ENCODE measurements around the gene WFDC8.
A peak's percentile ranks its signal among the peaks of the same experiment; 100 is the strongest.
"Not testable (repeated sequence)": the region's sequence is repeated elsewhere in the genome, so short reads cannot be mapped to it uniquely, and the experiment has no call there.

Gene WFDC8

DNA sequence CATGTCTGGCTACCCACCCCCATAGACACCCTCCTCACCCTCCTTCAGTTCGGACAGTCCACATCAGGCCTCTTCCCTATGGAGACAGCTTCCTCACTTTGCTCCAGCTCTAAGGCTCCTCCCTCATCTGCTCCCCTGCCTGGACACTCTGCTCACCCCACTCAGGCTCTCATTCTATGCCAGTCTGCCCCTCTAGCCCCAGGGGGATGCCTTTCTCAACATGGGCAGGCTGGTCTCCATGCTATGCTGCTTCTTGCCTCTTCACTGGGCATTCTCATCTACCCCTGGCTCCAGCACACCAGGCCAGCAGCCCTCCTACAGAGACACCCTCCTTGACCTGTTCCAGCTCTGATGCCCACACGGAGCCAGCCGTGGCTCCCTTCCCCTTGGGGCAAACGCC lies at the start of gene WFDC8:
WFDC8 (minus strand) TSS at position 101 of the 400 bp plus-strand sequence; CDS start at position 64, 37 bp downstream.
- no peak for DNase-seq (ENCODE audit: low read depth, low spot score)

DNA sequence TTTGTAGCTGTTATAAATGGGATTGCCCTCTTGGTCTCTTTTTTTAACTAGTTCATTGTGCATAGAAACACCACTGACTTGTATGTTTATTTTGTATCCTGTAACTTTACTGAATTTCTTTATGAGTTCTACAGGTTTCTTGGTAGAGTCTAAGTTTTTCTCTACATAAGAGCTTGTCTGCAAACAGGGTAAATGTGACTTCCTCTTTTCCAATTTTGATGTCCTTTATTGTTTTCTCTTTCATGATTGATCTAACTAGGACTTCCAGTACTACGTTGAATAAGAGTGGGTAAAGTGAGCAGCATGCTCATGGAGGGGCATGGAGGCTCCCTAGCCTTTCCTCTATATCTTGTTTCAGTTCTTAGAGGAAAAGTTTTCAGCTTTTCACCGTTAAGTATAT lies 47.5 kb upstream of the WFDC8 start:
- no peak for DNase-seq (ENCODE audit: low read depth, low spot score)

DNA sequence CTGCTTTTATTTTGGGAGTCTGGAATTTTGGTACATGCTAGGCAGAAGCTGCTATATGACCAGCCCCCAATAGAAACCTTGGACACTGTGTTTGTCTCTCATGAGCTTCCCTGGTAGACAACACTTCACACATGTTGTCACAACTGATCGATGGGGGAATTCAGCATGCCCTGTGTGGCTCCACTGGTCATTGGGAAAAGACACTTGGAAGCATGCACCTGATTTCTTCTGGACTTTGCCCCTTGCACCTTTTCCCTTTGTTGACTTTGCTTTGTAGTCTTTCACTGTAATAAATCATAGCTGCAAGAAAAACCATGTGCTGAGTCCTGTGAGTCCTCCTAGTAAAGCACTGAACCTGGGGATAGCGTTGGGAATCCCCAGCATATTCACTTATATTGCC lies 42.5 kb upstream of the WFDC8 start:
- no peak for DNase-seq (ENCODE audit: low read depth, low spot score)

DNA sequence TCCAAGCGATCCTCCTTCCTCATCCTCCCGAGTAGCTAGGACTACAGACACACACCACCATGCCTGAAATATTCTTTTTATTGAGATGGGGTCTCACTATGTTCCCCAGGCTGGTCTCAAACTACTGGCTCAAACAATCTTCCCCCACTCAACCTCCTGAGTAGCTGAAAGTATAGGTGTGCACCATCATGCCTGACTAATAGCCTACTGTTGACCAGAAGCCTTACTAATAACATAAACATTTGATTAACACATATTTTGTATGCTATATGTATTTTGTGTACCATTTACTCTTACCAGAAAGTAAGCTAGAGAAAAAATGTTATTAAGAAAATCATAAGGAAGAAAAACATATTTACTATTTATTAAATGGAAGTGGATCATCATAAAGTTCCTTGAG lies 38.5 kb upstream of the WFDC8 start:
- DNase-seq (ENCODE audit: low read depth, low spot score), result no peak

DNA sequence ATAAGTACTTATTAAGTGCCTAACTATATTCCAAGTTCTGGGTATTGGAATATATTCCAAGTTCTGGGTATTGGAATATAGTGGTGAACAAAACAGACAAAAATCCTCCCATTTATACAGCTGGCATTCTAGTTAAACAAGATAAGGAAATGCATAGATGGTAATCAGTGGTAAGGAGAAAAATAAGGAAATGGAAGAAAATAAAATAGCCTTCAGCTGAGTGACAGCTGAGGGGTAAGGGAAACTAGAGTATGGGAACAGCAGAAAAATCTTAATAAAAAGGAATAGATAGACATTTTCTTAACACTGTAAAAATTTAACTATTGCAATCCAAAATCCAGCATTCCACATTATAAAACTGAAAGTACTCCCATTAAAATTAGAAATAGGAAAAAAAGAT lies 33.2 kb upstream of the WFDC8 start:
- no peak for DNase-seq (ENCODE audit: low read depth, low spot score)

DNA sequence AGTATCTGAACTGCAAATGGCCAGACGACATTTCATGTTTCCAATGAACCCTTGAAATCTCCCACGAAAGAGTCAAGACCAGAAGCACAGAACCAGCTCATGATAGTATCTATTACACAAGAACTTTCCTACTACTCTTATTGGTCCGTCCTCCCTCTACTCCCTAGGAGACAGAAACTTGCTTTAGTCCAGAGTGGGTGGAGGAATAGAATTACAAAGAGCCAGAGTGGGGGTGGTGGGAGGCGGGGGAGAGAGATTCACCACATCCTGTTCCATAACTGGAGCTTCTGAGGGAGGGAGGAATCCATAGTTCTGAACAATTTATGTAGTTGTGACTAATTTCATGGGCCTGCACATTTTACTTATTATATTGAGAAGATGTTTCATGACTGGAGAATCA lies 32.0 kb upstream of the WFDC8 start:
- DNase-seq (ENCODE audit: low read depth, low spot score), result no peak

DNA sequence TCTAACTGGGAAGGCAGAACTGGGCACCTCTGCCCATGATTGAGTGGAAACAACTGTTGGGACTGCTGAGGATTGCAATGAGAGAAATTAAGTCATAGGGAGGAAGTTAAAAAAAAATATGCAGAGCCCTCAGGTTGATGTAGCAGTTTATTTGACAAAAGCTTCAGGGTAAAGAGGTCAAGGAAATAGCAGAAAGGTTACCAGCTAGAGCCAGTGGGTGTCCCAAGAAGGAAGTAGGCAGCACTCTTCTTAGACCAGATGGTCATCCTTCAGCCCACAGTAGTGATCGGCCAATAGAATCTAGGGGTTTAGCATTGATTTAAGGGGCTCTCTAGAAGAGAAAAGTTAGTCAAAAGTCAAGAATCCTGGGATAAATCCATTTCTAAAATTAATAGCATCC lies 28.7 kb upstream of the WFDC8 start:
- DNase-seq (ENCODE audit: low read depth, low spot score), result no peak

DNA sequence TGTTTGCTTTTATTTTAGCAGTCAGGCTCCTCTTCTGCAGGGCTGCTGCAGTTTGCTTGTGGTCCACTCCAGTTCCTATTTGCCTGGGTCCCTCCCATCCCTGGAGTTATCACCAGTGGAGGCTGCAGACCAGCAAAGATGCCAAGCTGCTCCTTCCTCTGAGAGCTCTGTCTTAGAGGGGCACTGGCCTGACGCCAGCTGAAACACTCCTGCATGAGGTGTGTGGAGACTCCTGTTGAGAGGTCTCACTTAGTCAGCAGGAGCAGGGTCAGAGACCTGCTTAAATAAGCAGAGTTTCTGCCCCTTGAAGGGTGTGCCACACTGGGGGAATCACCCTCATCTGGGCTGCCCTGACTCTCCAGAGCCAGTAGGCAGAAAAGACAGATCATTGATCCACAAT lies 16.2 kb upstream of the WFDC8 start:
- DNase-seq (ENCODE audit: low read depth, low spot score), result no peak

DNA sequence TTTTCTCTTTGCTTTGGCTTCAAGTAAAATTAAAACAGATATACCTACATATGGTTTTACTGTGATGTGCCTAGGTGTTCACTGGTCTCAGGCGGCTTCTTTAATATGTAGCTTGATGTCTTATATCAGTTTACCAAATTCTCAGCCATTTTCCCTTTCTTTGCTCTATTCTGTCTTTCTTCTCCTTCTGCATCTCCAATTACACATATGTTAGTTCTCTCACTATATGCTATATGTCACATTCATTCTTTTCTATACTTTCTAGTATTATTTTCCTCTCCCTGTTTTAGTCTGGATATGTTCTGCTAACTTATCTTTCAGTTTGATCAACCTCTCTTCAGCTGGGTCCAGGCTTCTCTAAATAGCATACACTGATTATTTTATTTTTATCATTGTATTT lies 14.4 kb upstream of the WFDC8 start:
- no peak for DNase-seq (ENCODE audit: low read depth, low spot score)

DNA sequence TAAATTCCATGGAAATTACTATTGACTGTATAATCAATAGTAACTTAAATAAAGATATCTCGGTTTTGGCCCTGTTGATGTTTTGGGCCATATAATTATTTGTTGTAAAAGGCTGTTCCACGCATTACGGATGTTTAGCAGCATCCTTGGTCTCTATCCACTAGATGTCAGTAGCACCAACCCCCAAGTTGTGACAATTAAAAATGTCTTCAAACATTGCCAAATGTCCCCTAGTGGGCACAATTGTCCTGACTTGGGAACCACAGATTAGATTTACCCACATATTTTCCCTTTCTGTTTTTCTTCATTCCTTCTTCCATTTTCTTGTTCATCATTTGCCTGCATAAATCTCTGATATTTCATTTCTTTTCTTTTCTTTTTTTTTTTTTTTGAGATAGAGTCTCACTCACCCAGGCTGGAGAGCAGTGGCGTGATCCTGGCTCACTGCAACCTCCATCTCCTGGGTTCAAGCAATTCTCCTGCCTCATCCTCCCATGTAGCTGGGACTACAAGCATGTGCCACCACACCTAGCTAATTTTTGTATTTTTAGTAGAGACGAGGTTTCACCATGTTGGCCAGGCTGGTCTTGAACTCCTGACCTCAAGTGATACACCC lies 13.6 kb upstream of the WFDC8 start:
- DNase-seq (ENCODE audit: low read depth, low spot score), result peak; percentile 12

DNA sequence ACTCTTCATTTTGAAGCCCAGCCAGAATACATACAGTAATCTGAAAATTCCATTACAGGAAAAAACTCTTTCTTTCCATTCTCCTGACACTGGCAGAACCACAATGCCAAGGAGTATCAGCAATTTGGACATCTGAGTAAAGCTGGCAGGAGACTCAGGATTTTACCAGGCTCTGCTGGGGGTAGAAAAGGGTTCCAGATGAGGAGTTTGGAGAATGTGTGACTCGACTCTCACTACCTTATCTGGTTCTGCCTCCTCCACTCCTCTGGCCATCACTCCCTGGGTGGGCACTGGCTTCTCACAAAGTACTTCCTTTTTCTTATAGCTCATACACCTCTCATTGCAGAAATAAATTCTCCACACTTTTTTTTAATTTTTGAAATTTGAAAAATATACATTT lies 10.6 kb upstream of the WFDC8 start:
- DNase-seq (ENCODE audit: low read depth, low spot score), result no peak

DNA sequence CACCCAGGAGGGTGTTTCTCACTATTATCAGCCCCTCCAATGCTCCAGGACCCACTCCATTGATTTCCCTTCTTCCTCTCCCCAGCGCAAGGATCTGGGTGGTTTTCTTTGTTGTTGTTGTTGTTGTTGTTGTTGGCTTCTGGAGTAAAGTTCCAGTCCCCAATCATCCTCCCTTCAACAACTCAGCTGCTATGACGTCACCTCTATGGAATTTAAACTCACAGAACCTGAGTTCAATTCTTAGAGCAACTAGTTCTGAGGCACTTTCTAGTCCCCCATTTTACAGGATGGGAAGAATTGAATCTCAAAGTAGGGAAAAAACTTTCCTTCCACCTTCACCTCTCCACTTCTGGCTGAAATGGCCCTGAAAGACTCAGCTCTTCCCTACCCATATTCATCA lies 9.7 kb upstream of the WFDC8 start:
- no peak for DNase-seq (ENCODE audit: low read depth, low spot score)

DNA sequence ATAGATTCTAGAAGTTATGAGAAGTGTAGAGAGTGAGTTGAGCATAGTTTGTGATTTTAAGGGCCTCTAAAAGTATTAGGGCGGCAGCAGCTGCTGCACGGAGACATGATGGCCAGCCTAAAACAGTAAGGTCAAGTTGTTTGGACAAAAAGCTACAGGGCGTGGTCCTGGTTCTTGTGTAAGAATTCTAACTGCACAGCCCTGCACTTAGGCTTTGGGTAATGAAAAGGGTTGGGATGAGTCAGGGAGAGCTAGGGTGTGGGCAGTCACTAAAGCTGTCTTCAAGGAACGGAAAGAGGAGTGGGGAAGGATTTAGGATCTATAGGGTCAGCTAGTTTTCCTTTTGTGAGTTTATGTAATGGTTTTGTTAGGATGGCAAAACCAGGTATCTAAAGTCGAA lies 6.9 kb upstream of the WFDC8 start:
- DNase-seq (ENCODE audit: low read depth, low spot score), result not testable (repeated sequence)

DNA sequence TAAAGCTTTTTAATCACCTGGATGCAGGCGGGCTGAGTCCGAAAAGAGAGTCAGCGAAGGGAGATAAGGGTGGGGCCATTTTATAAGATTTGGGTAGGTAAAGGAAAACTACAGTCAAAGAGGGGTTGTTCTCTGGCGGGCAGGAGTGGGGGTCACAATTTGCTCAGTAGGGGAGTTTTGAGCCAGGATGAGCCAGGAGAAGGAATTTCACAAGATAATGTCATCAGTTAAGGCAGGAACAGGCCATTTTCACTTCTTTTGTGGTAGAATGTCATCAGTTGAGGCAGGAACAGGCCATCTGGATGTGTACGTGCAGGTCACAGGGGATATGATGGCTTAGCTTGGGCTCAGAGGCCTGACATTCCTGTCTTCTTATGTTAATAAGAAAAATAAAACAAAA lies 5.2 kb upstream of the WFDC8 start:
- not testable (repeated sequence) for DNase-seq (ENCODE audit: low read depth, low spot score)

DNA sequence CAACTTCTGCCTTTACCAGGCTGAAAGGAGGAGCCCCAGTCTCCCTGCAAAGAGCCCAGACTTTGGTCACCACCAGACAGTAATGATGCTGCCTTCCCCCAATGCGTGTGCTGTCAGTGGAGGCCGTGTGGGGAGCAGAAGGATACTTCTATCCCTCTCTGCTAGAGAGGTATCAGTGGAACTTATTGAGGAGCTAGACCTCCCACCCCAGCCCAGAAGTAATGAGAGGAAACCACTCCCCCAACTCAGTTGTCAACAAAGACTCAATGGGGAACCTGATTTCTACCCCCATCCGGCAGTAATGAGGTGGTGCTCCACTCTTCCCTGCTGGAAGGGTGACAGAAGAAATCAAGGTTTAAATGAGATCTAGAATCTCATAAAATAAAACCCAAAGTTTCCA lies 4.4 kb upstream of the WFDC8 start:
- no peak for DNase-seq (ENCODE audit: low read depth, low spot score)

DNA sequence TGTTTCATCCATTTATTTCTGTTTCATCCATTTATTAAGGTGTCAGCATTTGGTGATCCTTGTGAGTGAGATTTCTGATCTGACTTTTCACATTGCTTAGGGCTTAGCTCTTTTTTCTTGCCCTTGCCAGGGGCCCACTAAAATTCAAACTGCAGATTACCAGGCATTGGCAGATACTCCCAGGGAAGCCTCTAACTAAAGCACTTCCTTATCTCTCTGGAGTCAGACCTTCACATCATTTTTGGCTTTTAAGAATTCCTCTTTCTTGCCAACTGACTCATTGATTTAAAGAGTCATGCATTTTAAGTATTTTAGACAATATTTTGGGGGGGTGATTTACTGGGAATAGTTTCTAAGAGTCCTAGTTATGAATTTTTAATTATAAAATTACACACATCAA lies 2.6 kb upstream of the WFDC8 start:
- DNase-seq (ENCODE audit: low read depth, low spot score), result no peak

DNA sequence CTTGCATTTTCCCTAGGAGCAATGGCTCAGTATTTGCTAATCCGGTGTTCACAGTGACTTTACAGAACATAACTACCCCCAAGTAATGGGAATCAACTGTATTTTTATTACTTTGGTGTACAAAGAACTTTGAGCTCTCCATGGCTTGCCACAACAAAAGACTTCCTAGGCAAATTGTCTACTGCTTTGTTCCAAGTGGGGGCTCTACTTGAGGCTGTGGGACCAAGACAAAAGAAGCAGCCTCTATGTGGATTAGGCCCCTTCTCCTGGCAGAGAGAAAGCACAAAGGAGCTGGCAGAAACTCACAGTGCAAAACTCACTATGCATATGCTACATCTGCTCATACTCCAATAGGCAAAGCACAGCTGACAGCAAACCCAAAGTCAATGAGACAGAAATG lies 853 bp downstream of the WFDC8 start:
- DNase-seq (ENCODE audit: low read depth, low spot score), result no peak

DNA sequence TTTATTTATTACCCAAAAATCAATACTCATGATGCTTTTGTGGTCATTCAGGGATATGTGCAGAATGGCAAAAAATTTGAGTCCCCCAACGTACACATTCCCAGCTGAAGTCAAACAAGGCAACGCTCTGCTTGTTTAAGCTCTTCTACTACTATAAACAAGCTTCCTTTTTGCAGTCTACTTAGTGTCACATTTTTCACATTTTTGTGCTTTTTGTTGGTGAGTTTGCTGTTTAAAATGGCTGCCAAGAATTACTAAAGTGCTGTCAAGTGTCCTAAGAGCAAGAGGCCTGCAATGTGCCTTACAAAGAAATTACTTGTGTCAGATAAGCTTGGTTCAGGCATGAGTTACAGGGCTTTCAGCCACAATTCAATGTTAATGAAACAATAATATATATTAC lies 2.1 kb downstream of the WFDC8 start:
- DNase-seq (ENCODE audit: low read depth, low spot score), result peak; percentile 70

DNA sequence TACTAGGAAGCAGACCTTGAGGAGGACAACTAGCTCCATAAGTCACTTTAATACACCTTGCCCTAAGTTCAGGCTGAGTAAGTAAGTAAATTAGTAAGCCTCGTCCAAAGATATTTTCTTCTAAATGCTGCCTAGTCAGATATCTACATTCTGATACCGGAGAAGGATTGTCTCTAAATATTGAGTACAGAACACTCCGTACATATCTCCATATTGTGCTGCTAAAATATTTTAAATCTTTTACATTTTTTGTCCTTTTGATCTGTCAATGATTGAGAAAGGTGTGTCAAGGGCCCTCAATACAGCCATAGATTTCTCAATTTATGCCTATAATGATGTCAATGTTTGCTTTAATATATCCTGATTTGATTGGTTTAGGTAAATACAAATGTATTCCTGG lies 3.2 kb downstream of the WFDC8 start:
- DNase-seq (ENCODE audit: low read depth, low spot score), result no peak

DNA sequence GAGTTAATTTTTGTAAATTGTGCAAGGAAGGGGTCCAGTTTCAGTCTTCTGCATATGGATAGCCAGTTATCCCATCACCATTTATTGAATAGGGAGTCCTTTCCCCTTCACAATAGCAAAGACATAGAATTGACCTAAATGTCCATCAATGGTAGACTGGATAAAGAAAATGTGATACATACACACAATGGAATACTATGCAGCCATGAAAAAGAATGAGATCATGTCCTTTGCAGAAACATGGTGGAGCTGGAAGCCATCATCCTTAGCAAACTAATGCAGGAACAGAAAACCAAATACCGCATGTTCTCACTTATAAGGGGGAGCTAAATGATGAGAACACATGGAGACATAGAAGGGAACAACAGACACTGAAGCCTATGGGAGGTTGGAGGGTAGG lies 9.4 kb downstream of the WFDC8 start:
- DNase-seq (ENCODE audit: low read depth, low spot score), result not testable (repeated sequence)

DNA sequence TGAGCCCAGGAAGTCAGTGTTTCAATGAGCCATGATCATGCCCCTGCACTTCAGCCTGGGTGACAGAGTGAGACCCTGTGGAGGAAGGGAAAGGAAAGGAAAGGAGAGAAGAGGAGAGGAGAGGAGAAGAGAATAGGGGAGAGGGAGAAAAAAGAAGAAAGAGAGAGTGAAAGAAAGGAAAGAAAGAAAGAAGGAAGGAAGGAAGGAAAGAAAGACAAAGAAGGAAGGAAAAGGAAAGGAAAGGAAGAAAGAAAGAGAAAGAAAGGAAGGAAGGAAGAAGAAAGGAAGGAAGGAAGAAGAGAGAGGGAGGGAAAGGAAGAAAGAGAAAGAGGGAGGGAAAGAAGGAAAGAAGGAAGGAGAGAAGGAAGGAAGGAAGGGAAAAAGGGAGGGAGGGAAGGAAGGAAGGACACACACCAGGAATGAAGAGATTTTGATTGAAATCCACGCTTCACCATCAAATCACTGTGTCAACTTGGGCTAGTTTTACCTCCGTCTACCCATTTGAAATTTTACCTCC lies 14.3 kb downstream of the WFDC8 start:
- no peak for DNase-seq (ENCODE audit: low read depth, low spot score)

DNA sequence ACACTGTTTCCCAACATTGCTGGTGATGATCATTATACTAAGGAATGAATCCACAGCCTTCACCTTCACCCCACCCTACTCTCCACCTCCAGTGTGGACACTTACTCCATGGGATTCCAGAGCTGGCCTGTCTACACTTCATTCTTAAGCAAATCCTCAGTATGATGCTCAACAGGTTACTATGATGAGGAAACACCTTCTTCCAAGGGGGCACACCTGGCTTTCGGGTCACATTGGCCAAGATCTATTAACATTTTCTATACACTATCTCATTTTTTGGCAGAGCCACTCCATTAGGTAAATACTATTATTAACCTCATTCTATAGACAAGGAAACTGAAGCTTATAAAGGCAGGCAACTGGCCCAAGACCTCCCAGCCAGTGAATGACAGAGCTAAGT lies 23.9 kb downstream of the WFDC8 start:
- DNase-seq (ENCODE audit: low read depth, low spot score), result no peak

DNA sequence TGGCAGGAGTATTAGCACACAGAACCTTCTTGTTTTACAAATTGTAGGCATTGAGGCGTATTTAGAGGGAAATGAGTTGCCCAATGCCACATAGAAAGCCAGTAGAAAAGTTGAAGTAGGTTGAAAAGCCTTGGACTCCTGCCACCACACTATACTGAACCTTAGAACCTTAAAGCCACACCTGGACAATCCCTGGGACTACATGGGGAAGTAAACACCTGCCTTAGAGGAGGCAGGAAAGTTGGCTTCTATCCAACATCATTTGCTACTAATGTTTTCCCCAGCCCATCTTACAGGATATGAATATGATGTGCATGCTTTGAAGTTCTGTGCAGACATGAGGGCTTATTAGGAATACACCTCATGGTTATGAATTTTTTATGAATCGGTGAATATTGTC lies 26.6 kb downstream of the WFDC8 start:
- DNase-seq (ENCODE audit: low read depth, low spot score), result no peak

DNA sequence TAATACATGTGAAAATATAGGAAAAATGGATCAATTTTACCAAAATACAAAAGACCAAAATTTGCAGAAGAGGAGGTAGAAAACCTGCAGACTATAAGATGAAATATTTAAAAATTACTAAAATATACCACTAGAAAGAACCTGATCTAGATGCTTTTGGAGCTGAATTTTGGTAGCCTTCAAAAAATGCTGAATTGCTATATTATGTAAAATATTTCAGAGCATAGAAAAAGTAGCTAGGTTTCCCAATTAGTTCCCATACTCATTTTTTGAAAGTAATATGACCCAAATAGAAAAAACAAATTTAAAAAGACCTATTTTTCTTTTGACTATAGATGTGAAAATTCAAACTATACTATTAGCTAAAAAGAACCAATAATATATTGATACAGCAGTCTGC lies 28.3 kb downstream of the WFDC8 start:
- no peak for DNase-seq (ENCODE audit: low read depth, low spot score)
